Stimulated activated CD8-positive, alpha-beta memory T cell treated with anti-CD3 and anti-CD28 coated beads, Interleukin-2, amount 100 ng/mL, for 48 hours (primary cell): ENCODE data around the gene PSMA6.

Experiments
- DNase-seq, 2 donors: peaks; one replicate each; pipeline ENCODE4 v3.0.0-alpha.2; 2020; ENCODE audit warnings: low read depth in 2 of 2

The PSMA6 gene

GRCh38 chr14:35366521-35366976 lies 74.4 kb downstream of the PSMA6 start:
- DNase-seq = no peak

GRCh38 chr14:35367056-35367372 lies 74.8 kb downstream of the PSMA6 start:
- no peak for DNase-seq
